GM21723 (cell line): ENCODE results near the gene TNFSF18.

Source experiments
- ATAC-seq: cut with Tn5 transposase; IDR thresholded peaks from one replicate; pipeline ENCODE4 v1.9.1; 2021; ENCODE audit warnings: mild to moderate bottlenecking, moderate library complexity; ENCODE audit not compliant: unreplicated experiment

TNFSF18 gene

GRCh38 chr1:173042806-173043205 is 7.9 kb downstream of the TNFSF18 start:
- ATAC-seq, result no peak

- ATAC-seq, result no peak
Observed at GRCh38 chr1:173039626-173040025, 11.1 kb downstream of the TNFSF18 start.

- no peak for ATAC-seq
Observed at GRCh38 chr1:173038875-173039554, 11.7 kb downstream of the TNFSF18 start.

GRCh38 chr1:173024543-173024942 is 26.2 kb downstream of the TNFSF18 start:
- ATAC-seq, result no peak

- ATAC-seq, result no peak
Observed at GRCh38 chr1:173023343-173023742, 27.4 kb downstream of the TNFSF18 start.

- ATAC-seq, result peak; percentile 92
Observed at GRCh38 chr1:173020138-173020750, 30.5 kb downstream of the TNFSF18 start.

GRCh38 chr1:173017792-173018191 is 32.9 kb downstream of the TNFSF18 start:
- peak; percentile 36 for ATAC-seq

- no peak for ATAC-seq
Observed at GRCh38 chr1:173016419-173016818, 34.3 kb downstream of the TNFSF18 start.

GRCh38 chr1:173015629-173016028 is 35.1 kb downstream of the TNFSF18 start:
- no peak for ATAC-seq

GRCh38 chr1:173014160-173014559 is 36.6 kb downstream of the TNFSF18 start:
- no peak for ATAC-seq

- no peak for ATAC-seq
Observed at GRCh38 chr1:173012126-173012525, 38.6 kb downstream of the TNFSF18 start.

GRCh38 chr1:173009597-173009996 is 41.1 kb downstream of the TNFSF18 start:
- ATAC-seq, result no peak

GRCh38 chr1:173005196-173005864 is 45.4 kb downstream of the TNFSF18 start:
- ATAC-seq, result no peak

GRCh38 chr1:173002891-173003838 is 47.6 kb downstream of the TNFSF18 start:
- no peak for ATAC-seq

- no peak for ATAC-seq
Observed at GRCh38 chr1:172999349-172999748, 51.4 kb downstream of the TNFSF18 start.

GRCh38 chr1:172997941-172998361 is 52.8 kb downstream of the TNFSF18 start:
- ATAC-seq, result no peak

GRCh38 chr1:172993640-172994039 is 57.1 kb downstream of the TNFSF18 start:
- no peak for ATAC-seq

GRCh38 chr1:172991674-172992400 is 58.9 kb downstream of the TNFSF18 start:
- no peak for ATAC-seq

GRCh38 chr1:172990598-172991215 is 60.0 kb downstream of the TNFSF18 start:
- ATAC-seq, result no peak
